ENCODE results near the gene RECQL5. TPM values are rescaled to one million over a fixed set of nuclear protein-coding genes. Genes with fewer than 3 reads are reported as not detected.
A peak's percentile ranks its signal among the peaks of the same experiment; 100 is the strongest.

The RECQL5 gene
- total RNA-seq, 4 donors from 2014 or later = 25.1 to 129 (median 80.3) TPM

- Histone ChIP-seq H3K27me3 (no peaks in the 10 kb centered on the region), H3K36me3 (peaks cover 0 to 59% (median 34%) of the 10 kb centered on the region in 4 donors), H3K9me3 (no peaks in the 10 kb centered on the region), H3K27ac (no peak overlapping the region), H3K4me3 (no peak overlapping the region), H3K4me1 (peaks cover 0 to 5% (median 0%) of the 10 kb centered on the region in 4 donors)
- DNase-seq = no peak
- intact Hi-C loops (cut with DNase I; ENCODE audit: low total_unique reads) = no loop called here
- in situ Hi-C loops (cut with MboI; ENCODE audit: low pct_ligation_motif_present in 1 of 4, low pct_unique_long_range_greater_than_20kb in 1 of 4, low sequenced_read_pairs in 3 of 4) = no loop called here
- 80% methylated on average over 21 of the region's 27 CpGs; no CpG with 5 or more reads in 1 of the 2 donors for WGBS, 2 donors (ENCODE audit: low coverage in 1 of 2)
- TF ChIP-seq POLR2AphosphoS5 (IDR thresholded peaks at IDR 0.05) (no peak), EP300 (IDR thresholded peaks at IDR 0.05; ENCODE audit: low read depth) (no peak), POLR2A (IDR thresholded peaks at IDR 0.05) (no peak), CTCF (IDR thresholded peaks at IDR 0.05) (no peak)
These were observed 38.3 kb upstream of the RECQL5 start for GRCh38 chr17:75704963-75705875.

GRCh38 chr17:75703591-75703990 lies 36.6 kb upstream of the RECQL5 start:
- Histone ChIP-seq H3K27ac (no peak overlapping the region), H3K4me1 (peaks cover 4 to 20% (median 12%) of the 10 kb centered on the region in 4 donors), H3K9me3 (no peaks in the 10 kb centered on the region), H3K36me3 (peaks cover 0 to 59% (median 34%) of the 10 kb centered on the region in 4 donors), H3K27me3 (no peaks in the 10 kb centered on the region), H3K4me3 (no peak overlapping the region)
- in situ Hi-C loops (cut with MboI; ENCODE audit: low pct_ligation_motif_present in 1 of 4, low pct_unique_long_range_greater_than_20kb in 1 of 4, low sequenced_read_pairs in 3 of 4) (no loop called here), intact Hi-C loops (cut with DNase I; ENCODE audit: low total_unique reads) (no loop called here)
- WGBS, 2 donors (ENCODE audit: low coverage in 1 of 2) = 91% methylated on average over 9 of the region's 9 CpGs; no CpG with 5 or more reads in 1 of the 2 donors
- DNase-seq = no peak
- TF ChIP-seq CTCF (IDR thresholded peaks at IDR 0.05) = no peak
- no peak for TF ChIP-seq POLR2AphosphoS5 (IDR thresholded peaks at IDR 0.05)
- no peak for TF ChIP-seq POLR2A (IDR thresholded peaks at IDR 0.05)
- TF ChIP-seq EP300 (IDR thresholded peaks at IDR 0.05; ENCODE audit: low read depth) = no peak

GRCh38 chr17:75703191-75703590 lies 36.2 kb upstream of the RECQL5 start:
- Histone ChIP-seq H3K4me1 (peaks cover 4 to 21% (median 15%) of the 10 kb centered on the region in 4 donors), H3K9me3 (no peaks in the 10 kb centered on the region), H3K36me3 (peaks cover 0 to 59% (median 34%) of the 10 kb centered on the region in 4 donors), H3K27ac (no peak overlapping the region), H3K4me3 (no peak overlapping the region), H3K27me3 (no peaks in the 10 kb centered on the region)
- TF ChIP-seq EP300 (IDR thresholded peaks at IDR 0.05; ENCODE audit: low read depth) (no peak), POLR2A (IDR thresholded peaks at IDR 0.05) (no peak), CTCF (IDR thresholded peaks at IDR 0.05) (no peak), POLR2AphosphoS5 (IDR thresholded peaks at IDR 0.05) (no peak)
- DNase-seq = no peak
- WGBS, 2 donors (ENCODE audit: low coverage in 1 of 2) = 94% methylated on average over 12 of the region's 12 CpGs; no CpG with 5 or more reads in 1 of the 2 donors
- intact Hi-C loops (cut with DNase I; ENCODE audit: low total_unique reads) = no loop called here
- in situ Hi-C loops (cut with MboI; ENCODE audit: low pct_ligation_motif_present in 1 of 4, low pct_unique_long_range_greater_than_20kb in 1 of 4, low sequenced_read_pairs in 3 of 4) = no loop called here

GRCh38 chr17:75701288-75701687 lies 34.3 kb upstream of the RECQL5 start:
- peaks cover 0 to 49% (median 29%) of the 10 kb centered on the region in 4 donors for H3K36me3 ChIP-seq
- TF ChIP-seq POLR2AphosphoS5 (IDR thresholded peaks at IDR 0.05) (no peak), EP300 (IDR thresholded peaks at IDR 0.05; ENCODE audit: low read depth) (no peak), POLR2A (IDR thresholded peaks at IDR 0.05) (no peak), CTCF (IDR thresholded peaks at IDR 0.05) (no peak)
- no peaks in the 10 kb centered on the region for H3K9me3 ChIP-seq
- in situ Hi-C loops (cut with MboI; ENCODE audit: low pct_ligation_motif_present in 1 of 4, low pct_unique_long_range_greater_than_20kb in 1 of 4, low sequenced_read_pairs in 3 of 4) = no loop called here
- intact Hi-C loops (cut with DNase I; ENCODE audit: low total_unique reads) = no loop called here
- peaks cover 4 to 39% (median 32%) of the 10 kb centered on the region in 4 donors for H3K4me1 ChIP-seq
- no peaks in the 10 kb centered on the region for H3K27me3 ChIP-seq
- H3K27ac ChIP-seq = peak overlapping the region; percentile 49 to 91 (median 88)
- 91 to 97% methylated on average over 6 to 10 of the region's 10 CpGs for WGBS, 2 donors (ENCODE audit: low coverage in 1 of 2)
- no peak for DNase-seq
- H3K4me3 ChIP-seq = no peak overlapping the region
